Naive thymus-derived CD8-positive, alpha-beta T cell (primary cell): ENCODE data around the gene NOC4L. TPM values are rescaled to one million over a fixed set of nuclear protein-coding genes. Genes with fewer than 3 reads are reported as not detected.

Source experiments
- ATAC-seq, 2 donors: fragments of 150-1000 bp; cut with Tn5 transposase in 1 of 2; sonication (Bioruptor Pico), chemical (Tn5 transposase) in 1 of 2; 1 replicate in 1 of 2; 2 replicates in 1 of 2; pipeline ENCODE4 v1.10.0; 2021; ENCODE audit warnings: mild to moderate bottlenecking in 2 of 2, moderate library complexity in 2 of 2
- POLR2A ChIA-PET: fragments of 350-600 bp; sonication (Branson Sonifier 250); formaldehyde crosslinking; loops from one replicate; lab custom pipeline; 2021; ENCODE audit warnings: antibody characterized with exemption; lab: Charles Lee
- DNase-seq, 10 donors: peaks; one replicate each; pipeline versions ENCODE4 v3.0.0 to v3.0.0-alpha.2; 2020 to 2022
- H3K27ac Mint-ChIP-seq, 10 donors: one replicate each; pipeline ENCODE4 v1.8.0; 2020 to 2022; ENCODE audit warnings: mild to moderate bottlenecking in 10 of 10, mixed read lengths in 10 of 10, moderate library complexity in 4 of 10, inconsistent platforms in 1 of 10
- H3K27me3 Mint-ChIP-seq, 5 donors: one replicate each; pipeline ENCODE4 v1.8.0; 2021 to 2022; ENCODE audit warnings: mixed read lengths in 5 of 5
- H3K36me3 Mint-ChIP-seq, 3 donors: one replicate each; pipeline ENCODE4 v1.8.0; 2020 to 2022; ENCODE audit warnings: mixed read lengths in 3 of 3, mild to moderate bottlenecking in 2 of 3, inconsistent platforms in 1 of 3
- H3K4me1 Mint-ChIP-seq, 4 donors: one replicate each; pipeline ENCODE4 v1.8.0; 2021 to 2022; ENCODE audit warnings: mixed read lengths in 4 of 4
- H3K4me3 Mint-ChIP-seq, 10 donors: one replicate each; pipeline ENCODE4 v1.8.0; 2020 to 2022; ENCODE audit warnings: mild to moderate bottlenecking in 10 of 10, mixed read lengths in 10 of 10, moderate library complexity in 6 of 10, inconsistent platforms in 1 of 10
- H3K9me3 Mint-ChIP-seq, 9 donors: one replicate each; pipeline ENCODE4 v1.8.0; 2020 to 2022; ENCODE audit warnings: mixed read lengths in 9 of 9, mild to moderate bottlenecking in 3 of 9, inconsistent platforms in 1 of 9, moderate library complexity in 1 of 9
- polyA plus RNA-seq, 3 donors: library from polyadenylated mRNA; unstranded; fragments of 300-500 nt; fragmentation: Illumina TruSeq; gene quantifications; one replicate each; pipeline ENCODE4 v1.2.3, GENCODE V29; 2021
- total RNA-seq, 8 experiments: library from RNA in 2 of 8; stranded (reverse) in 2 of 8; gene quantifications; one replicate each; pipeline ENCODE4 v1.2.3 and lab custom pipeline; 2021 to 2026

Gene NOC4L
- total and polyA plus RNA-seq, 5 experiments from 2014 or later = 20.0 to 31.2 (median 23.5) TPM

DNA sequence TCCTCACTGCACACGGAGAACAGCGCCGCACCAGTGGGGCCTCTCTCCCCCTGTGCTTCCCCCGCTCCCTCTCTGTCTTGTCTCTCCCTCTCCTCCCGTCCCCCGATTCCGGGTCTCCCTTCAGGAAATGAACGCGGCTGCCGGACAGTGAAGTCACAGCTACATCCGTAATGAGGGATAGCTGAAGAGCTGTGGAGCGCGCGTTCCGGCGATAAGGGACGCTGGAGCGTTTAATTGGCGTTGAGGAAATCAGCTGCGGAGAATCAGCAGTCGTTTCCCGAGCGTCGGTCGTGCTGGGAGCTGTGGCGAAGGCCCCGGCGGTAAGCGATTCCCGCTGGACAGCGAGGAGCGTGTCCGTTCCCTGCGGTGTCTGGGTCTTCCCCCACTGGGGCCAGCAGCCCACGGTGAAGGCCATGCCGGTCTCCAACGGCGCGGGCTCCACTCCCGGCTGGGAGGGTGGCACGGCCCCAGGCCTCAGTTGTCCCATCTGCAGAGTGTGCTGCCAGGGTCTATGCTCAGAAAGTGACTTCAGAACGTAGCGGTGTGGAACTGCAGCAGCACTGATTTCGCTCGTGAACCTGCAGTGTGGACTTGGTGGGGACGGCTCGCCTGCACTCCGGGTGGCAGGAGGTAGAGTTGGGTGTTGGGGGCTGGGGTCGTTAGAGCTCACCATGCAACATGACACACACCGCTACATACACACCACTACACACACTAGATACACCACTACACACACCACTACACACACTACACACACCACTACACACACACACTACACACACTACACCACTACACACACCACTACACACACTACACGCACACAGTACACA, 10.9 kb downstream of the NOC4L start:
- Mint-ChIP-seq H3K4me1 (peaks cover 0 to 6% (median 0%) of the 10 kb centered on the region in 4 donors), H3K9me3 (no peaks in the 10 kb centered on the region), H3K27me3 (no peaks in the 10 kb centered on the region), H3K27ac (peak overlapping the region in 1 of 10 donors; percentile 77), H3K4me3 (no peak overlapping the region), H3K36me3 (no peaks in the 10 kb centered on the region)
- POLR2A ChIA-PET = interaction anchor here (1.4 to 2.8 kb wide), 2 partner anchors 20 to 34 kb away, joined by 3 to 12 read pairs; no protein-coding TSS in a partner anchor
- DNase-seq = peak in 3 of 10 donors; percentile 3 to 59 (median 16)
- peak in 1 of 2 donors; percentile 7 for ATAC-seq

DNA sequence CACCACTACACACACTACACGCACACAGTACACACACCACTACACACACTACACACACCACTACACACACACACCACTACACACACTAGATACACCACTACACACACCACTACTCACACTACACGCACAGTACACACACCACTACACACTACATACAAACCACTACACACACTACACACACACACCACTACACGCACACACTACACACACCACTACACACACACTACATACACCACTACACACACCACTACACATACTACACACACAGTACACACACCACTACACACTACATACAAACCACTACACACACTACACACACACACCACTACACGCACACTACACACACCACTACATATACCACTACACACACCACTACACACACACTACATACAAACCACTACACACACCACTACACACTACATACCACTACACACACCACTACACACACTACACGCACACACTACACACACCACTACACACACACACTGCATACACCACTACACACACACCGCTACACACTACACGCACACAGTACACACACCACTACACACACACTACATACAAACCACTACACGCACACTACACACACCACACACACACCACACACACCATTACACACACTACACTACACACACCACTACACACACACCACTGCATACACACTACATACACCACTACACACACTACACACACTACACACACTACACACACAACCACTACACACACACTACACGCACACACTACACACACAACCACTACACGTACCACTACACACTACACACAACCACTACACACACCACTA, 11.7 kb downstream of the NOC4L start:
- no peak overlapping the region for H3K4me3 Mint-ChIP-seq
- no peaks in the 10 kb centered on the region for H3K27me3 Mint-ChIP-seq
- DNase-seq = peak in 1 of 10 donors; percentile 27
- H3K27ac Mint-ChIP-seq = no peak overlapping the region
- POLR2A ChIA-PET = interaction anchor here (1.4 kb wide), 1 partner anchor 19 kb away, joined by 3 read pairs; no protein-coding TSS in a partner anchor
- H3K9me3 Mint-ChIP-seq = no peaks in the 10 kb centered on the region
- no peak for ATAC-seq
- no peaks in the 10 kb centered on the region for H3K36me3 Mint-ChIP-seq
- peaks cover 0 to 7% (median 0%) of the 10 kb centered on the region in 4 donors for H3K4me1 Mint-ChIP-seq

DNA sequence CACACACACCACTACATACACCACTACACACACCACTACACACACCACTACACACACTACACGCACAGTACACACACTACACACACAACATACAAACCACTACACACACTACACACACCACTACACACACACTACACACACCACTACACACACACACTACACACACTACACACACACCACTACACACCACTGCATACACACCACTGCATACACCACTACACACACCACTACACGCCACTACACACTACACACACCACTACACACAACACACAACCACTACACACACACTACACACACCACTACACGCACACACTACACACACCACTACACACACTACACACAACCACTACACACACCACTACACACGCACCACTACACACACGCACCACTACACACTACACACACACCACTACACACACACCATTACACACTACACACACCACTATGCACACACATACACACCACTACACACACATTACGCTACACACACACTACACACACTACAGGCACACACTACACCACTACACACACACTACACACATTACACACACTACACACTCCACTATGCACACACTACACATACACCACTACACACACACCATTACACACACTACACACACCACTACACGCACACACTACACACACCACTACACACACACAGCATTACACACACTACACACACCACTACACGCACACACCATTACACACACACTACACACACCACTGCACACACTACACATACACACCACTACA, 12.5 kb downstream of the NOC4L start:
- no peak overlapping the region for H3K27ac Mint-ChIP-seq
- peaks cover 0 to 7% (median 0%) of the 10 kb centered on the region in 4 donors for H3K4me1 Mint-ChIP-seq
- no peaks in the 10 kb centered on the region for H3K9me3 Mint-ChIP-seq
- no peak overlapping the region for H3K4me3 Mint-ChIP-seq
- no peaks in the 10 kb centered on the region for H3K36me3 Mint-ChIP-seq
- H3K27me3 Mint-ChIP-seq = no peaks in the 10 kb centered on the region
- ATAC-seq (no peak), DNase-seq (peak in 1 of 10 donors; percentile 16)
- POLR2A ChIA-PET = no interaction called here

DNA sequence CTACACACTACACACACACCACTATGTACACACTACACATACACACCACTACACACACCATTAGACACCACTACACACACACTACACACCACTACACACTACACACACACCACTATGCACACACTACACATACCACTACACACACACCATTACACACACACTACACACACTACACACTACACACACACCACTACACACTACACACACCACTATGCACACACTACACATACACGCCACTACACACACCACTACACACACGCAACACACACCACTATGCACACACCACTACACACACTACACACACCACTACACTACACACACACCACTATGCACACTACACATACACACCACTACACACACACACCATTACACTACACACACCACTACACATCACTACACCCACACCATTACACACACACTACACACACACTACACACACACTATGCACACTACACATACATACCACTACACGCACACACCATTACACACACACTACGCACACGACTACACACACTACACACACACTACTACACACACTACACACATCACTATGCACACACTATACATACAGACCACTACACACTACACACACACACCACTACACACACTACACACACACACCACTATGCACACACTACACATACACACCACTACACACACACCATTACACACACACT, 13.6 kb downstream of the NOC4L start:
- Mint-ChIP-seq H3K4me1 (peaks cover 0 to 18% (median 3%) of the 10 kb centered on the region in 4 donors), H3K27ac (no peak overlapping the region), H3K4me3 (no peak overlapping the region), H3K9me3 (no peaks in the 10 kb centered on the region), H3K27me3 (no peaks in the 10 kb centered on the region), H3K36me3 (no peaks in the 10 kb centered on the region)
- DNase-seq (no peak), ATAC-seq (no peak)
- POLR2A ChIA-PET = no interaction called here

DNA sequence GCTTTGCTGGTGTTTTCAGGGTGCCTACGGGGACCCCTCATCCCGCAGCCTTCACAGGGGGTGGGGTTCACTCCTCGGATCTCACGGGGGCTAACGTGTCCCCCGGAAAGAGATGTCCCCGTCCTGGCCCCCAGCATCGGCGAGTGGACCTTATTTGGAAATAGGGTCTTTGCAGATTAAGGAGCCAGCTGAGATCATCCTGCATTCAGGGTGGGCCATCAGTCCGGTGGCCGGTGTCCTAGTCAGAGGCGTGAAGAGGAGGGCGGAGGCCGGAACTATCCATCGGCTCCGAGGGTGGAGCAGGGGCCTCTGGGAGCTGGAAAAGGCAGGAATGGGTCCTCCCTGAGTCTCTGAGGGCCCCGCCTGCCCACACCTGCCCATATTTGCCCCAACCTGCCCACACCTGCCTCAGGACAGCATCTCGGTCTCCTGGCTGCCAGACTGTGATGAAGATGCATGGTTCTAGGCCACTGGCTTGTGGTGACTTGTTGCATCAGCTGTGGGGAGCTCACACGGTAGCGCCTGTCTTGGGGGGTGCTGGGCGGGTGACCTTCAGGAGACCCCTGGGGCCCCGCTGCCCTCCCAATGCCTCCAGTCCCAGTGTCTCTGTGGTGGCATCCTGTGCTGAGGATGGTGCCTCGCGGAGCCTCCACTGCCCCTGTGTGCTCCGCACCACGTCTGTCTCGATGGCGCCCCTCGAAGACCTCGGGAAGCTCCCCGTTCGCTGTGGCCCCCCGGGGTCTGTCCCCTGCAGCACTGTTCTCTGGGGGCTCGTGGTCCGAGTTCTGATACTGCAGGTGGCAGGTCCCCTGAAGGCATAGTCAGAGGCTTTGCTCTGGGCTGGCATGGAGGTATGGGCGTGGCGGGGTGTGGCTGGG, 14.7 kb downstream of the NOC4L start:
- no peaks in the 10 kb centered on the region for H3K9me3 Mint-ChIP-seq
- H3K27ac Mint-ChIP-seq = no peak overlapping the region
- POLR2A ChIA-PET = interaction anchor here (0.9 kb wide), 1 partner anchor 15 kb away, joined by 3 read pairs; the partner anchor contains the start of genes DDX51 and NOC4L
- no peaks in the 10 kb centered on the region for H3K36me3 Mint-ChIP-seq
- peaks cover 4 to 22% (median 10%) of the 10 kb centered on the region in 4 donors for H3K4me1 Mint-ChIP-seq
- ATAC-seq = no peak
- H3K27me3 Mint-ChIP-seq = no peaks in the 10 kb centered on the region
- peak in 2 of 10 donors; percentile 3 to 34 for DNase-seq
- H3K4me3 Mint-ChIP-seq = no peak overlapping the region

DNA sequence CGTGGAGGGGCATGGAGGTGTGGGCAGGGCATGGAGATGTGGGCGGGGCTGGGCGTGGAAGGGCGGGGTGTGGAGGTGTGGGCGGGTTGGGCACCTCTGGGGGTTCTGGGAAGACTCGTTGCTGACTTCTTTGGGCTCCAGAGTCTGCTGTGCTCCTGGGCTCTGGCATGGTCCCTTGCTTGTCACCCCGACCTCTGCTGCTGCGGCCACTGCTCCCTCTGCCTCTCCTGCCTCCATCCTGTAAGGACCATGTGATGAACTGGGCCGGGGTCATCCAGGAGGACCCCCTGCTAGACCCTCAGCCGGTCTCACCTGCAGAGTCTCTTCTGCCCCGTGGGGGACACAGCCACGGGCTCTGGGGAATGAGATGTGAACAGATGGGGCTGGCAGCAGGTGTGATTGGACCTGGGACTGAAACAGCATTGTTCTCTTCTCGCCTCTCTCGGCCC, 15.3 kb downstream of the NOC4L start:
- DNase-seq = peak in 1 of 10 donors; percentile 46
- H3K4me1 Mint-ChIP-seq = peaks cover 8 to 25% (median 16%) of the 10 kb centered on the region in 4 donors
- no peaks in the 10 kb centered on the region for H3K9me3 Mint-ChIP-seq
- no peaks in the 10 kb centered on the region for H3K36me3 Mint-ChIP-seq
- peak overlapping the region in 1 of 10 donors; percentile 70 for H3K27ac Mint-ChIP-seq
- POLR2A ChIA-PET = interaction anchor here (5.0 kb wide), 1 partner anchor 30 kb away, joined by 26 read pairs; no protein-coding TSS in a partner anchor
- no peak for ATAC-seq
- H3K27me3 Mint-ChIP-seq = no peaks in the 10 kb centered on the region
- H3K4me3 Mint-ChIP-seq = no peak overlapping the region

DNA sequence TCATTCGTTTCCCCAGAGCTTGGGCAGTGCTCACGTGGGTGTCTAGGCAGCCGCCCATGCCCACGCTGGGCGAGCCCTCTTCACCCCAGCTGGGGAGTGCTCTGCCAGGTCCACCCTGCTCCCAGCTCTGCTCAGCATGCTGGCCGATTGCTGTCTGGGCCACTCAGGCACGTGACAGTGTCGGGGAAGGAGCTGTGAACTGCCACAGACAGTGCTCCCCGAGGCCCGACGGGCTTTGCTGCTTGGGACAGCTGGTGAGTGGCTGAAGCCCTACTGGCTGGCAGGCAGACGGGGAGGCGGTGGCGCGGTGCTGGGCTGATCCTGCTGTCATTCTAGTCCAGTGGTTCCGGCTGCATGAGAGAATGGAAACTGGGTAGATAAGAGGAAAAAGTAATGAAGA, 15.8 kb downstream of the NOC4L start:
- peak overlapping the region in 1 of 10 donors; percentile 36 for H3K4me3 Mint-ChIP-seq
- no peaks in the 10 kb centered on the region for H3K27me3 Mint-ChIP-seq
- no peaks in the 10 kb centered on the region for H3K9me3 Mint-ChIP-seq
- no peak for ATAC-seq
- H3K27ac Mint-ChIP-seq = peak overlapping the region in 4 of 10 donors; percentile 59 to 77 (median 70)
- DNase-seq = peak in 1 of 10 donors; percentile 4
- H3K36me3 Mint-ChIP-seq = no peaks in the 10 kb centered on the region
- POLR2A ChIA-PET = interaction anchor here (5.0 kb wide), 1 partner anchor 30 kb away, joined by 26 read pairs; no protein-coding TSS in a partner anchor
- H3K4me1 Mint-ChIP-seq = peaks cover 8 to 25% (median 16%) of the 10 kb centered on the region in 4 donors

DNA sequence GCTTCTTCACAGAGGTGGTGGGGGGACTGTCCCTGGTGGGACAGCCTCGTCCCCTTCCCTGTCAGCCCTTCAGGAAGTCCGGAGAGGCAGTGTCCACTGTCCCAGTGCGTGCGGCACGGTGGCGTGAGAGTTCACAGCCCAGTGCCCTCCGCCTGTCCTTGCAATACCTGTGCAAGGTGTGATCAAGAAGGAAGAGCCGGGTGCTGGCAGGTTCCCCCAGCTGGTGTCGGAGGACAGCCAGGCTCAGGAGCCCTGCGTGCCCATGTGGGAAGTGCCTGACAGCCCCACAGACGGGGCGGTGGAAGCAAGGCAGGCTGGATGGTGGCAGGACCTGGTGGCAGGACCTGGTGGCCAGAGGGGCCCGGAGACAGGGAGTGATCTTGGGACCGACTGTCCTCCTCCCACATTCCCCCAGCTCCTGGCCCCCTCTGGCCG, 16.4 kb downstream of the NOC4L start:
- H3K27me3 Mint-ChIP-seq = no peaks in the 10 kb centered on the region

DNA sequence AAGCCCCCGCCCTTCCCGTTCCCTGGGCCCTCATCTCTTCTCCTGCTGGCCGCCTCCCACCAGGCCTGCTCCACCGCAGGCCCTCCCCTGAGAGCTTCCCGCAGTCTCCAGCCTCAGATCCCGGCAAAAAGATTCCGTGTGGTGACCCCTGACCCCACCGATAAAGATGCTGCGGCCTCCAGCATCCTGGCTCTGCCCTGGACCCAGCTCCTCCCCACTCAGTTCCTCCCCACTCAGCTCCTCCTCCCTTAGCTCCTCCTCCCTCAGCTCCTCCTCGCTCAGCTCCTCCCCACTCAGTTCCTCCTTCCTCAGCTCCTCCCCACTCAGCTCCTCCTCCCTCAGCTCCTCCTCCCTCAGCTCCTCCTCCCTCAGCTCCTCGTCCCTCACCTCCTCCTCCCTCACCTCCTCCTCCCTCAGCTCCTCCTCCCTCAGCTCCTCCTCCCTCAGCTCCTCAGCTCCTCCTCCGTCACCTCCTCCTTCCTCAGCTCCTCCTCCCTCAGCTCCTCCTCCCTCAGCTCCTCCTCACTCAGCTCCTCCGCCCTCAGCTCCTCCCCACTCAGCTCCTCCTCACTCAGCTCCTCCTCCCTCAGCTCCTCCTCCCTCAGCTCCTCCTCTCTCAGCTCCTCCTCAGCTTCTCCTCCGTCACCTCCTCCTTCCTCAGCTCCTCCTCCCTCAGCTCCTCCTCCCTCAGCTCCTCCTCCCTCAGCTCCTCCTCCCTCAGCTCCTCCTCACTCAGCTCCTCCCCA, 17.0 kb downstream of the NOC4L start:
- H3K4me3 Mint-ChIP-seq = no peak overlapping the region
- H3K4me1 Mint-ChIP-seq = peaks cover 8 to 26% (median 16%) of the 10 kb centered on the region in 4 donors
- POLR2A ChIA-PET = interaction anchor here (0.8 to 5.0 kb wide), 5 partner anchors 15 to 29 kb away, joined by 3 to 26 read pairs (median 3); no protein-coding TSS in a partner anchor
- peaks cover 0 to 3% (median 0%) of the 10 kb centered on the region in 5 donors for H3K27me3 Mint-ChIP-seq
- peak in 1 of 10 donors; percentile 50 for DNase-seq
- H3K27ac Mint-ChIP-seq = no peak overlapping the region
- H3K9me3 Mint-ChIP-seq = peaks cover 0 to 5% (median 0%) of the 10 kb centered on the region in 9 donors
- ATAC-seq = no peak
- no peaks in the 10 kb centered on the region for H3K36me3 Mint-ChIP-seq

More for the DNA sequence above, 16.4 kb downstream of the NOC4L start:
- no peak overlapping the region for H3K4me3 Mint-ChIP-seq
- H3K4me1 Mint-ChIP-seq = peaks cover 8 to 25% (median 16%) of the 10 kb centered on the region in 4 donors
- H3K27ac Mint-ChIP-seq = no peak overlapping the region
- POLR2A ChIA-PET = interaction anchor here (0.8 to 5.0 kb wide), 3 partner anchors 15 to 29 kb away, joined by 3 to 26 read pairs (median 5); no protein-coding TSS in a partner anchor
- ATAC-seq = no peak
- H3K9me3 Mint-ChIP-seq = no peaks in the 10 kb centered on the region
- H3K36me3 Mint-ChIP-seq = no peaks in the 10 kb centered on the region
- DNase-seq = peak in 2 of 10 donors; percentile 2 to 52
